SK-N-SH treated with all-trans-retinoic acid at 6 μM for 48 hours (cell line): Measurements from ENCODE around the gene CFAP251.
A peak's percentile ranks its signal among the peaks of the same experiment; 100 is the strongest.
"Not testable (repeated sequence)": the region's sequence is repeated elsewhere in the genome, so short reads cannot be mapped to it uniquely, and the experiment has no call there.

Experiments
- ATAC-seq: fragments of 200-7000 bp; cut with Tn5 transposase; 3 replicates; pipeline ENCODE4 v1.9.1; 2020; ENCODE audit warnings: mild to moderate bottlenecking, moderate library complexity
- ARNTL ChIP-seq: fragments of 450-650 bp; formaldehyde crosslinking; IDR thresholded peaks from 2 replicates; pipeline ENCODE4 v1.5.0; 2020; ENCODE audit warnings: low read depth, mild to moderate bottlenecking, moderate library complexity, borderline replicate concordance
- BACH2 ChIP-seq: fragments of 250-450 bp; sonication (Bioruptor Pico); IDR thresholded peaks from 2 replicates; pipeline ENCODE4 v1.9.0; 2021; ENCODE audit warnings: mild to moderate bottlenecking, borderline replicate concordance
- CSDC2 ChIP-seq: fragments of 250-450 bp; sonication (Bioruptor Pico); IDR thresholded peaks from 2 replicates; pipeline ENCODE4 v1.5.0; 2020; ENCODE audit warnings: mild to moderate bottlenecking, moderate library complexity
- ESRRG ChIP-seq: fragments of 250-450 bp; sonication (Bioruptor Pico); IDR thresholded peaks from 2 replicates; pipeline ENCODE4 v1.6.1; 2021; ENCODE audit warnings: mild to moderate bottlenecking
- GLIS3 ChIP-seq: fragments of 250-450 bp; sonication (Bioruptor Pico); IDR thresholded peaks from 2 replicates; pipeline ENCODE4 v1.5.0; 2020; ENCODE audit warnings: mild to moderate bottlenecking, moderate library complexity
- ISL1 ChIP-seq: fragments of 250-450 bp; sonication (Bioruptor Pico); IDR thresholded peaks from 2 replicates; pipeline ENCODE4 v2.1.2; 2022; ENCODE audit warnings: mild to moderate bottlenecking, moderate library complexity
- OSR1 ChIP-seq: fragments of 250-450 bp; sonication (Bioruptor Pico); IDR thresholded peaks from 2 replicates; pipeline ENCODE4 v1.8.0; 2022; ENCODE audit warnings: moderate library complexity, mild to moderate bottlenecking, inconsistent platforms
- SNAI2 ChIP-seq: fragments of 250-450 bp; sonication (Bioruptor Pico); IDR thresholded peaks from 2 replicates; pipeline ENCODE4 v1.5.0; 2020; ENCODE audit warnings: mild to moderate bottlenecking, moderate library complexity
- TOX ChIP-seq: fragments of 250-450 bp; sonication (Bioruptor Pico); IDR thresholded peaks from 2 replicates; pipeline ENCODE4 v1.8.0; 2021; ENCODE audit warnings: mild to moderate bottlenecking, moderate library complexity, borderline replicate concordance
- ZC3H10 ChIP-seq: fragments of 250-450 bp; sonication (Bioruptor Pico); IDR thresholded peaks from 2 replicates; pipeline ENCODE4 v1.5.1; 2021; ENCODE audit warnings: mild to moderate bottlenecking, moderate library complexity
- ZFP3 ChIP-seq: fragments of 250-450 bp; sonication (Bioruptor Pico); IDR thresholded peaks from 2 replicates; pipeline ENCODE4 v1.5.0; 2020; ENCODE audit warnings: mild to moderate bottlenecking, moderate library complexity
- ZFP30 ChIP-seq: fragments of 450-650 bp; formaldehyde crosslinking; IDR thresholded peaks from 2 replicates; pipeline ENCODE4 v1.5.0; 2022; ENCODE audit warnings: mild to moderate bottlenecking, moderate library complexity
- ZNF565 ChIP-seq: fragments of 450-650 bp; formaldehyde crosslinking; conservative IDR thresholded peaks from 2 replicates; pipeline ENCODE4 v1.5.0; 2020; ENCODE audit warnings: low read depth, mild to moderate bottlenecking, moderate library complexity
- ZNF70 ChIP-seq: fragments of 450-650 bp; formaldehyde crosslinking; IDR thresholded peaks from 2 replicates; pipeline ENCODE4 v1.5.0; 2020; ENCODE audit warnings: mild to moderate bottlenecking, moderate library complexity
- ZNF8 ChIP-seq: fragments of 450-650 bp; formaldehyde crosslinking; IDR thresholded peaks from 2 replicates; pipeline ENCODE4 v1.5.0; 2020; ENCODE audit warnings: mild to moderate bottlenecking, moderate library complexity
- TF ChIP-seq, protein P1 (sequence below): fragments of 250-450 bp; sonication (Bioruptor Pico); IDR thresholded peaks from 2 replicates; pipeline ENCODE4 v1.8.0; 2020; ENCODE audit warnings: mild to moderate bottlenecking, moderate library complexity, borderline replicate concordance
- TF ChIP-seq, protein P2 (sequence below): fragments of 250-450 bp; sonication (Bioruptor Pico); IDR thresholded peaks from 2 replicates; pipeline ENCODE4 v1.5.0; 2020; ENCODE audit warnings: mild to moderate bottlenecking, moderate library complexity
- TF ChIP-seq, protein P3 (sequence below): fragments of 250-450 bp; sonication (Bioruptor Pico); IDR thresholded peaks from 2 replicates; pipeline ENCODE4 v1.8.0; 2021; ENCODE audit warnings: low read depth, mild to moderate bottlenecking, moderate library complexity, borderline replicate concordance
- TF ChIP-seq, protein P4 (sequence below): fragments of 250-450 bp; sonication (Bioruptor Pico); IDR thresholded peaks from 2 replicates; pipeline ENCODE4 v1.5.1; 2020; ENCODE audit warnings: low read depth, mild to moderate bottlenecking, moderate library complexity

Gene CFAP251

DNA sequence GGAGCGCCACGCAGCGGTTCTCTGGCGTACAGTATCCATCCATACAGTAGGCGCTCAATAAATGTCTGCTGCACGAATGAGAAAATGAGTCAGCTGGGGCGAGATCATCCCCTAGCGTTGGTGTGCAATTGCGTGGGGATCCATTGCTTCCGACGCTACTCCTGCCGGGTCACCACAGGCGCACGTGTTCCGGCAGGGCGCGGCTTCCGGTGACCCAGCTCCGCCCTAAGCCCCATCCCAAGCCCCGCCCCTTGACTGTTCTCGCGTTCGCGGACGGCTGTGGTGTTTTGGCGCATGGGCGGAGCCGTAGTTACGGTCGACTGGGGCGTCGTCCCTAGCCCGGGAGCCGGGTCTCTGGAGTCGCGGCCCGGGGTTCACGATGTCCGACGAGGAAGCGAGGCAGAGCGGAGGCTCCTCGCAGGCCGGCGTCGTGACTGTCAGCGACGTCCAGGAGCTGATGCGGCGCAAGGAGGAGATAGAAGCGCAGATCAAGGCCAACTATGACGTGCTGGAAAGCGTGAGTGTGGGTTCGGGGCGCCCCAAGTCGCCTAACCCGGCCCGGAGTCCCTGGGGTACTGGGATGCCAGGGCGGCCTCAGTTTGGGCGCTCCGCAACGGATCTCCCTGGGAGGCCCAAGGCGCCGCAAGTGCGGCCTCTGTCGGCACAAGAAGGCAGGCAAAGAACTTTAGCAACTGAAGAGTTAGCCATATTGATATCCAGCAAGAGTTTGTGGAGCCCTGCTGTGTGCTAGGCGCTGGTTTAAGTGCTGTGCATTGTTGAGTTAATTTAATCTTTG lies 29.7 kb upstream of the CFAP251 start, which contains the start of gene PSMD9:
TSS of gene PSMD9 (plus strand) at position 313 of the 796 bp plus-strand sequence. CDS start at position 380, 67 bp downstream.
- TF ChIP-seq ISL1 (CRISPR knock-in tag) (no peak; the same call in 1 of the 2 replicates), CSDC2 (CRISPR knock-in tag) (peak; percentile 68; the same call in 1 of the 2 replicates), ZC3H10 (CRISPR knock-in tag) (no peak), TOX (CRISPR knock-in tag) (no peak), ZFP3 (peak; percentile 72; the same call in 1 of the 2 replicates)
- TF ChIP-seq, protein P1, sequence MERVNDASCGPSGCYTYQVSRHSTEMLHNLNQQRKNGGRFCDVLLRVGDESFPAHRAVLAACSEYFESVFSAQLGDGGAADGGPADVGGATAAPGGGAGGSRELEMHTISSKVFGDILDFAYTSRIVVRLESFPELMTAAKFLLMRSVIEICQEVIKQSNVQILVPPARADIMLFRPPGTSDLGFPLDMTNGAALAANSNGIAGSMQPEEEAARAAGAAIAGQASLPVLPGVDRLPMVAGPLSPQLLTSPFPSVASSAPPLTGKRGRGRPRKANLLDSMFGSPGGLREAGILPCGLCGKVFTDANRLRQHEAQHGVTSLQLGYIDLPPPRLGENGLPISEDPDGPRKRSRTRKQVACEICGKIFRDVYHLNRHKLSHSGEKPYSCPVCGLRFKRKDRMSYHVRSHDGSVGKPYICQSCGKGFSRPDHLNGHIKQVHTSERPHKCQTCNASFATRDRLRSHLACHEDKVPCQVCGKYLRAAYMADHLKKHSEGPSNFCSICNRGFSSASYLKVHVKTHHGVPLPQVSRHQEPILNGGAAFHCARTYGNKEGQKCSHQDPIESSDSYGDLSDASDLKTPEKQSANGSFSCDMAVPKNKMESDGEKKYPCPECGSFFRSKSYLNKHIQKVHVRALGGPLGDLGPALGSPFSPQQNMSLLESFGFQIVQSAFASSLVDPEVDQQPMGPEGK (CRISPR knock-in tag) = no peak
- TF ChIP-seq, protein P2, sequence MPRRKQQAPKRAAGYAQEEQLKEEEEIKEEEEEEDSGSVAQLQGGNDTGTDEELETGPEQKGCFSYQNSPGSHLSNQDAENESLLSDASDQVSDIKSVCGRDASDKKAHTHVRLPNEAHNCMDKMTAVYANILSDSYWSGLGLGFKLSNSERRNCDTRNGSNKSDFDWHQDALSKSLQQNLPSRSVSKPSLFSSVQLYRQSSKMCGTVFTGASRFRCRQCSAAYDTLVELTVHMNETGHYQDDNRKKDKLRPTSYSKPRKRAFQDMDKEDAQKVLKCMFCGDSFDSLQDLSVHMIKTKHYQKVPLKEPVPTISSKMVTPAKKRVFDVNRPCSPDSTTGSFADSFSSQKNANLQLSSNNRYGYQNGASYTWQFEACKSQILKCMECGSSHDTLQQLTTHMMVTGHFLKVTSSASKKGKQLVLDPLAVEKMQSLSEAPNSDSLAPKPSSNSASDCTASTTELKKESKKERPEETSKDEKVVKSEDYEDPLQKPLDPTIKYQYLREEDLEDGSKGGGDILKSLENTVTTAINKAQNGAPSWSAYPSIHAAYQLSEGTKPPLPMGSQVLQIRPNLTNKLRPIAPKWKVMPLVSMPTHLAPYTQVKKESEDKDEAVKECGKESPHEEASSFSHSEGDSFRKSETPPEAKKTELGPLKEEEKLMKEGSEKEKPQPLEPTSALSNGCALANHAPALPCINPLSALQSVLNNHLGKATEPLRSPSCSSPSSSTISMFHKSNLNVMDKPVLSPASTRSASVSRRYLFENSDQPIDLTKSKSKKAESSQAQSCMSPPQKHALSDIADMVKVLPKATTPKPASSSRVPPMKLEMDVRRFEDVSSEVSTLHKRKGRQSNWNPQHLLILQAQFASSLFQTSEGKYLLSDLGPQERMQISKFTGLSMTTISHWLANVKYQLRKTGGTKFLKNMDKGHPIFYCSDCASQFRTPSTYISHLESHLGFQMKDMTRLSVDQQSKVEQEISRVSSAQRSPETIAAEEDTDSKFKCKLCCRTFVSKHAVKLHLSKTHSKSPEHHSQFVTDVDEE = peak; percentile 83
- peak; percentile 95 for ATAC-seq

DNA sequence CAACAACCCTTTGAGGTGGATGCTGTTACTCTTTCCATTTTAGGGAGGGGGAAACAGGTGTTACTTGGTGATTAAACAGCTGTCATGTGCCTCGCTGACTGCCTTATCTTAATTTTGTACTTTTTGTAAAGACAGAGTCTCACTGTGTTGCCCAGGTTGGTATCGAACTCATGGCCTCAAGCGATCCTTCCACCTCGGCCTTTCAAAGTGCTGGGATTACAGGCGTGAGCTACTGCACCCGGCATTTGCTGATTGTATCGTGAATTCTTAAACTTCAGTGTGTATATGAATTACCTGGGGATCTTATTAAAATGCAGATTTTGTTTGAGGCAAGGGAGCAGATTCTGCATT lies 29.1 kb upstream of the CFAP251 start:
- ATAC-seq = no peak
- TF ChIP-seq GLIS3 (CRISPR knock-in tag) (no peak), ZNF565 (CRISPR knock-in tag) (no peak), ZNF8 (CRISPR knock-in tag) (no peak), ZFP30 (CRISPR knock-in tag) (no peak), ISL1 (CRISPR knock-in tag) (no peak), ZC3H10 (CRISPR knock-in tag) (no peak), BACH2 (CRISPR knock-in tag) (no peak), ARNTL (no peak)
- TF ChIP-seq, protein P3, sequence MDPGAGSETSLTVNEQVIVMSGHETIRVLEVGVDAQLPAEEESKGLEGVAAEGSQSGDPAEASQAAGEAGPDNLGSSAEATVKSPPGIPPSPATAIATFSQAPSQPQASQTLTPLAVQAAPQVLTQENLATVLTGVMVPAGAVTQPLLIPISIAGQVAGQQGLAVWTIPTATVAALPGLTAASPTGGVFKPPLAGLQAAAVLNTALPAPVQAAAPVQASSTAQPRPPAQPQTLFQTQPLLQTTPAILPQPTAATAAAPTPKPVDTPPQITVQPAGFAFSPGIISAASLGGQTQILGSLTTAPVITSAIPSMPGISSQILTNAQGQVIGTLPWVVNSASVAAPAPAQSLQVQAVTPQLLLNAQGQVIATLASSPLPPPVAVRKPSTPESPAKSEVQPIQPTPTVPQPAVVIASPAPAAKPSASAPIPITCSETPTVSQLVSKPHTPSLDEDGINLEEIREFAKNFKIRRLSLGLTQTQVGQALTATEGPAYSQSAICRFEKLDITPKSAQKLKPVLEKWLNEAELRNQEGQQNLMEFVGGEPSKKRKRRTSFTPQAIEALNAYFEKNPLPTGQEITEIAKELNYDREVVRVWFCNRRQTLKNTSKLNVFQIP (CRISPR knock-in tag) = no peak
- TF ChIP-seq, protein P4, sequence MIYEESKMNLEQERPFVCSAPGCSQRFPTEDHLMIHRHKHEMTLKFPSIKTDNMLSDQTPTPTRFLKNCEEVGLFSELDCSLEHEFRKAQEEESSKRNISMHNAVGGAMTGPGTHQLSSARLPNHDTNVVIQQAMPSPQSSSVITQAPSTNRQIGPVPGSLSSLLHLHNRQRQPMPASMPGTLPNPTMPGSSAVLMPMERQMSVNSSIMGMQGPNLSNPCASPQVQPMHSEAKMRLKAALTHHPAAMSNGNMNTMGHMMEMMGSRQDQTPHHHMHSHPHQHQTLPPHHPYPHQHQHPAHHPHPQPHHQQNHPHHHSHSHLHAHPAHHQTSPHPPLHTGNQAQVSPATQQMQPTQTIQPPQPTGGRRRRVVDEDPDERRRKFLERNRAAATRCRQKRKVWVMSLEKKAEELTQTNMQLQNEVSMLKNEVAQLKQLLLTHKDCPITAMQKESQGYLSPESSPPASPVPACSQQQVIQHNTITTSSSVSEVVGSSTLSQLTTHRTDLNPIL (CRISPR knock-in tag) = no peak

DNA sequence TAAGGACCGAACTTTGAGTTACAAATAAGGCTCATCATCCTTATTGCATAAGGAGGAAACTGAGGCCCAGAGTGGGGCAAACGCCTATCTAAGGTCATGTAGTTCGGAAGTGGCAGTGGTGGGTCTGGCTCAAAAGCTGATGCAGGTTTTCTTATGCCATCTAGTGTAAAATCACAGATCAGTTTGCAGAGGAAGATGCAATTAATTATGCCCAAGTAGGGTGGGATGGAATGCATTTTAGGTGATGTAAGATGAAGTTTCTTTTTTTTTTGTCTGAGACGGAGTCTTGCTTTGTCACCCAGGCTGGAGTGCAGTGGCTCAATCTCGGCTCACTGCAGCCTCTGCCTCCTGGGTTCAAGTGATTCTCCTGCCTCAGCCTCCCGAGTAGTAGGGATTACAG lies 28.7 kb upstream of the CFAP251 start:
- not testable (repeated sequence) for ATAC-seq

DNA sequence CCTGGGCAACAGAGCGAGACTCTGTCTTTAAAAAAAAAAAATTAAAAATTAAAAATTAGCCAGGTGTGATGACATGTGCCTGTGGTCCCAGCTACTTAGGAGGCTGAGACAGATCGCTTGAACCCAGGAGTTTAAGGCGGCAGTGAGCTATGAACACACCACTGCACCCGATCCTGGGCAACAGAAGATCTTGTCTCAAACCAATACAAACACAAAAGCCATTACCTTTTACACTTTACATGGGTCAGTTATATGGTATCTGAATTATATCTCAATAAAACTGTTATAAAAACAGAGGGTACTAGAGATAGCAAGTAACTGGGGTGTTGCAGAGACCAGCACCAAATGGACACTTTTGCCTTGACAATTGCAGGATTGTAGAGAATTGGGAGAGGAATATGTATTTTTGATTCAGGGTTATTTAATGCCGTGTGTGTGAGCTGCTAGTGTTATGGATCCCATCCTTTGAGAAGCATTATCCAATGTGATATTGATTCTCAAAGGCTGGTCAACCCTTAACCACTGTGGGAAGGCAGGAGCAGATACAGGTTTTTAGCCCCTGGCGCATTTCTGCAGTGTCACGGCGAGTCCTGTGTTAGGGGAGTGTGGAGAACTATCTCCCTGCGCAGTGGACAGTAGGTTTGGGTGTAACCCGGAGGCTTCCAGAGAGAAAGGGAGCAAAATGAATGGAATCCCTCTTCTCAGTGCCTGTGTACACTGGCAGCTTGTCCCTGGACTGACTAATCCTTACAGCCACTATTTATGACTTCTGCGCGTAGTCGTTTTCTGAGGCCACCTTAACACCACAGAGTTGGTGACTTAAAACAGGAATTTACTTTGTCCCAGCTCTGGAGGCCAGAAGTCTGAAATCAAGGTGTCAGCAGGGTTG lies 25.5 kb upstream of the CFAP251 start:
- ATAC-seq = no peak
- TF ChIP-seq, protein P4 (CRISPR knock-in tag) = no peak
- TF ChIP-seq ZNF565 (CRISPR knock-in tag) = no peak
- TF ChIP-seq ZNF70 = no peak
- TF ChIP-seq, protein P2 = no peak
- TF ChIP-seq OSR1 = no peak
- TF ChIP-seq BACH2 (CRISPR knock-in tag) = no peak
- no peak for TF ChIP-seq SNAI2
- no peak for TF ChIP-seq ESRRG (CRISPR knock-in tag)
- TF ChIP-seq ZFP30 (CRISPR knock-in tag) = no peak
- TF ChIP-seq, protein P3 (CRISPR knock-in tag) = no peak
- no peak for TF ChIP-seq CSDC2 (CRISPR knock-in tag)
- TF ChIP-seq GLIS3 (CRISPR knock-in tag) = no peak
